ENCODE measurements around the gene CDH4. TPM values are rescaled to one million over a fixed set of nuclear protein-coding genes. Genes with fewer than 3 reads are reported as not detected.

The CDH4 gene
- total and polyA plus RNA-seq, 2 of the 8 experiments (the other 6 are each of a cell fraction or from before 2014, with no cell fraction given): 4.3 to 7.9 TPM

- no peaks in the 10 kb centered on the region for H3K79me2 ChIP-seq (ENCODE audit: control insufficient read depth in 1 of 2, insufficient read depth in 2 of 2, low read length in 2 of 2)
- no peak overlapping the region for H3K9ac ChIP-seq (replicated peaks in 1 of 4; ENCODE audit: extremely low read depth in 1 of 4, low read depth in 3 of 4, low read length in 3 of 4)
- H2BK120ac ChIP-seq (replicated peaks; ENCODE audit: low read depth, low read length): no peak overlapping the region
- FAIRE-seq: no peak
- POLR2A ChIA-PET (ENCODE audit: partially characterized antibody): no interaction called here
- H2BK15ac ChIP-seq (ENCODE audit: low read length): 0 out of 2 replicates have a peak overlapping the region, but pooled peaks have one; percentile 29
- no peak overlapping the region for H3K27ac ChIP-seq (ENCODE audit: low read depth, low read length)
- H3K27me3 ChIP-seq (replicated peaks in 1 of 4; ENCODE audit: control insufficient read depth in 3 of 4, extremely low read depth in 1 of 4, insufficient read depth in 3 of 4, low read length in 3 of 4): peaks cover 0 to 14% (median 10%) of the 10 kb centered on the region in 4 experiments; a peak in 4 of 7 replicates
- CTCF ChIA-PET (ENCODE audit: partially characterized antibody): interaction anchor here (0.6 to 1.5 kb wide), 9 partner anchors 8 to 539 kb away, joined by 3 to 4 read pairs (median 4); no protein-coding TSS in a partner anchor
- H3K4me1 ChIP-seq (replicated peaks in 1 of 4; ENCODE audit: control insufficient read depth in 3 of 4, insufficient read depth in 4 of 4, low read length in 3 of 4): peaks cover 7 to 28% (median 18%) of the 10 kb centered on the region in 4 experiments
- H3K79me1 ChIP-seq (ENCODE audit: low read depth, low read length): no peaks in the 10 kb centered on the region
- no peak overlapping the region for H3K4ac ChIP-seq (replicated peaks; ENCODE audit: insufficient read length, low read depth, low read length)
- no peak overlapping the region for H4K5ac ChIP-seq (ENCODE audit: insufficient read length, low read depth, low read length)
- H3K14ac ChIP-seq (ENCODE audit: insufficient read length): no peak overlapping the region
- peak overlapping the region; percentile 90 for H3K18ac ChIP-seq (ENCODE audit: extremely low read depth, low read length)
- peak overlapping the region; percentile 63; the same call in 1 of the 2 replicates for H2BK12ac ChIP-seq (ENCODE audit: low read depth, low read length)
- no peak overlapping the region for H3K4me3 ChIP-seq (ENCODE audit: extremely low read depth in 1 of 4, insufficient read depth in 2 of 4, low read depth in 3 of 4, low read length in 4 of 4)
- peak overlapping the region; percentile 77 for H2AK5ac ChIP-seq (ENCODE audit: low read depth, low read length)
- 85% methylated on average over 18 of the region's 21 CpGs; no CpG with 5 or more reads in 1 of the 2 experiments for WGBS, 2 experiments (ENCODE audit: extremely low coverage in 1 of 2, insufficient coverage in 1 of 2, insufficient read length in 1 of 2, insufficient replicate concordance in 2 of 2, low coverage in 1 of 2, low lambda C conversion rate in 2 of 2, missing lambda C conversion rate in 1 of 2)
- H3K23ac ChIP-seq (ENCODE audit: insufficient read length): no peak overlapping the region
- H3K9me3 ChIP-seq (ENCODE audit: insufficient read depth in 2 of 2, low read depth in 1 of 2, low read length in 1 of 2): no peaks in the 10 kb centered on the region
- H3K36me3 ChIP-seq (ENCODE audit: control insufficient read depth in 2 of 4, insufficient read depth in 4 of 4, low read length in 3 of 4): no peaks in the 10 kb centered on the region
- peaks cover 0 to 2% of the 10 kb centered on the region in 2 experiments for H4K20me1 ChIP-seq (replicated peaks in 1 of 2; ENCODE audit: control insufficient read depth in 1 of 2, insufficient read depth in 2 of 2, low read length in 2 of 2)
- H3K23me2 ChIP-seq (ENCODE audit: low read depth, low read length): peaks cover 4% of the 10 kb centered on the region; the same call in 1 of the 2 replicates
- H2BK5ac ChIP-seq (ENCODE audit: low read depth, low read length): no peak overlapping the region; the same call in 1 of the 2 replicates
- peak overlapping the region; percentile 34; the same call in 1 of the 2 replicates for H2BK20ac ChIP-seq (ENCODE audit: low read length)
- peak overlapping the region in 1 of 2 experiments; percentile 23; a peak in 1 of 4 replicates for H3K4me2 ChIP-seq (ENCODE audit: insufficient read depth in 1 of 2, low read depth in 2 of 2, low read length in 2 of 2)
- H4K91ac ChIP-seq (replicated peaks; ENCODE audit: insufficient read length, low read length): no peak overlapping the region
- no peak for DNase-seq (ENCODE audit: low read depth in 1 of 2, low spot score in 2 of 2)
- H4K8ac ChIP-seq (ENCODE audit: extremely low read depth, insufficient read depth, low read length): no peak overlapping the region
- H2AFZ ChIP-seq (ENCODE audit: low read length): no peak overlapping the region
- H3K56ac ChIP-seq (replicated peaks; ENCODE audit: insufficient read length, low read depth, low read length): no peak overlapping the region
- TF ChIP-seq CTCF (IDR thresholded peaks at IDR 0.05; ENCODE audit: control extremely low read depth in 1 of 3, insufficient read depth in 1 of 3, low read depth in 1 of 3, low read length in 3 of 3) (no peak), PHF8 (conservative IDR thresholded peaks at IDR 0.05; ENCODE audit: low read depth, low read length) (no peak), CTBP2 (IDR thresholded peaks at IDR 0.05; ENCODE audit: borderline replicate concordance, insufficient read depth, insufficient read length, low read length) (no peak), GABPA (IDR thresholded peaks at IDR 0.05; ENCODE audit: borderline replicate concordance, insufficient read depth, low read length) (no peak), TAF1 (IDR thresholded peaks at IDR 0.05; ENCODE audit: low read depth, low read length) (no peak), POLR2AphosphoS5 (IDR thresholded peaks at IDR 0.05; ENCODE audit: low read depth, low read length) (no peak), JUN (IDR thresholded peaks at IDR 0.05; ENCODE audit: low read depth, low read length) (no peak), SIX5 (IDR thresholded peaks at IDR 0.05; ENCODE audit: low read depth, low read length) (no peak)
These were observed 97.5 kb downstream of the CDH4 start for GRCh38 chr20:61349447-61350165.

Measured in H1 (cell line).